ENCODE measurements around the gene LHFPL6.

LHFPL6 gene

DNA sequence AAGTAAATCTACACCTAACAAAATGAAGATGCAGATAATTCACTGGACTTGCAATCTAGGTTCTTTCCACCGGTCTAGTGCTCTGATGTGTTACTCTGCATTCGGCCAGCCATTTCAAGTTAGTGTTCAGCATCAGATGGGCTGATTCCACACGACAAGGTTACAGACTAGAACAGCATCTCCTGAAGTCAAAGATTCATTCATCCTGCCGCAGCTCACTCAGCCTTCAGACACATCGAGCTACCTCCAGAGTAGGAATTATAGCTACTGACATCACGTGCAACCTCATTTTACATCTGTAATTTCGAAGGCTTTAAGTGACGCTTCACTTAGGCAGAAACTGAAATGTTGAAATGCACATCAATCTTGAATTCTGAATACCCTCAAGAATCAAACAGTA is 76.5 kb downstream of the LHFPL6 start:
- H3K4me3 ChIP-seq (replicated peaks; ENCODE audit: low read depth, low read length): no peak overlapping the region
- TF ChIP-seq, protein P1, sequence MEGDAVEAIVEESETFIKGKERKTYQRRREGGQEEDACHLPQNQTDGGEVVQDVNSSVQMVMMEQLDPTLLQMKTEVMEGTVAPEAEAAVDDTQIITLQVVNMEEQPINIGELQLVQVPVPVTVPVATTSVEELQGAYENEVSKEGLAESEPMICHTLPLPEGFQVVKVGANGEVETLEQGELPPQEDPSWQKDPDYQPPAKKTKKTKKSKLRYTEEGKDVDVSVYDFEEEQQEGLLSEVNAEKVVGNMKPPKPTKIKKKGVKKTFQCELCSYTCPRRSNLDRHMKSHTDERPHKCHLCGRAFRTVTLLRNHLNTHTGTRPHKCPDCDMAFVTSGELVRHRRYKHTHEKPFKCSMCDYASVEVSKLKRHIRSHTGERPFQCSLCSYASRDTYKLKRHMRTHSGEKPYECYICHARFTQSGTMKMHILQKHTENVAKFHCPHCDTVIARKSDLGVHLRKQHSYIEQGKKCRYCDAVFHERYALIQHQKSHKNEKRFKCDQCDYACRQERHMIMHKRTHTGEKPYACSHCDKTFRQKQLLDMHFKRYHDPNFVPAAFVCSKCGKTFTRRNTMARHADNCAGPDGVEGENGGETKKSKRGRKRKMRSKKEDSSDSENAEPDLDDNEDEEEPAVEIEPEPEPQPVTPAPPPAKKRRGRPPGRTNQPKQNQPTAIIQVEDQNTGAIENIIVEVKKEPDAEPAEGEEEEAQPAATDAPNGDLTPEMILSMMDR (IDR thresholded peaks at IDR 0.05; ENCODE audit: low read depth, low read length, missing control alignments): no peak
- DNase-seq (ENCODE audit: extremely low read depth, low read depth): no peak

DNA sequence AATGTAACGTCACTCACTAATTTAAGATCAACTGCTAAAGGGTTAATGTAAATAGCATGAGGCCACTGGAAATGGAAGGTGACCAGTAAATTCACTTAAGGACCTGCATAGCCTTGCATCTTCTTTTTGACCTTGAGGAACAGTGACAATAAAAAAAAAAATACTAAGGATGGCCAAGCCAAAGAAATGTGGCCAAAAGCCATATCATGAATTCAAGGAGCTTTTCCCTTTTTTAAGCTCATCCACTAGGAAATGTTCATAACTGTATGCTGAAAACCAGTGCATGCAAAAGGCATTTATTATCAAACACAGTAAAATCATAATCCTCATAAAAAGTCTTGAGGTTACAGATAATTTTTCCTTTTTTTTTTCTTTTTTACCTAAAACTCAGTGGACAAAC is 77.5 kb downstream of the LHFPL6 start:
- no peak overlapping the region for H3K4me3 ChIP-seq (replicated peaks; ENCODE audit: low read depth, low read length)
- TF ChIP-seq, protein P1 (IDR thresholded peaks at IDR 0.05; ENCODE audit: low read depth, low read length, missing control alignments): no peak
- DNase-seq (ENCODE audit: extremely low read depth, low read depth): no peak

DNA sequence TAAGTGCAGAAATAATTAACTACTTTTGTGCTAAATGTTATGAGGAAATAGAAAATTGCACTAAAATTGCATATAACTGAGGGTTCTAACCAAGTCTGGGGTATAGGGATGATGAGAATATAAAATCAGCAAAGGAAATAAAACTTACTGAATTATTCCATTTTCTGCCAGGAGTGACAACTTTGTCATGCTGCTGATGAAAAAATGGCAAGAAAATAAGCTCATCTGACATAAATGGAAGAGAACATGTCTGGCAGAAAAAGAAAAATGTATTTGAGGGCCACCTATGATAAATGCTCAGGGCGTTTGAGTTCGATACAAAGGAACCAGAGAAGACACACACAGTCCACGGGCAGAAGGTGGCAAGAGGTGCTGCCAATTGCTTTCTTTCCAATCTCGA is 78.2 kb downstream of the LHFPL6 start:
- no peak overlapping the region for H3K4me3 ChIP-seq (replicated peaks; ENCODE audit: low read depth, low read length)
- DNase-seq (ENCODE audit: extremely low read depth, low read depth): no peak
- TF ChIP-seq, protein P1 (IDR thresholded peaks at IDR 0.05; ENCODE audit: low read depth, low read length, missing control alignments): no peak

DNA sequence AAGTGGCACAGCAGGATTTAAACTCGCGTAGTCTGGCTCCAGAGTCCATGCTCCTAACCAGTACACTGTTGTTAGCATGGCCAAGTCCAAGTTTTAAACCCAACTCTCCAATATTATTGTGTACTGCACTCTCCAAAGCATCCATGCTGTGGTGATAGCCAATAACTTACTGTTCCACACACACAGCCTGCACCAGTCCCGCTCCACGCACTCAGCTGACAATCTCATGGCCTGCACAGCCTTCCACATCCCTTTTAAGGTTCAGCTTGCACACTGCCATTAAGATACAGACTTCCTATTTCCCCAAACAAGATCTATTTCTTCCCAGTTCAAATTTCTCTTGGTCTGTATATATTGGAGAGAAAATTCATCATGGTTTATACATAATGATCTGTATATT is 80.7 kb downstream of the LHFPL6 start:
- H3K4me3 ChIP-seq (replicated peaks; ENCODE audit: low read depth, low read length): no peak overlapping the region
- TF ChIP-seq, protein P1 (IDR thresholded peaks at IDR 0.05; ENCODE audit: low read depth, low read length, missing control alignments): no peak
- no peak for DNase-seq (ENCODE audit: extremely low read depth, low read depth)

DNA sequence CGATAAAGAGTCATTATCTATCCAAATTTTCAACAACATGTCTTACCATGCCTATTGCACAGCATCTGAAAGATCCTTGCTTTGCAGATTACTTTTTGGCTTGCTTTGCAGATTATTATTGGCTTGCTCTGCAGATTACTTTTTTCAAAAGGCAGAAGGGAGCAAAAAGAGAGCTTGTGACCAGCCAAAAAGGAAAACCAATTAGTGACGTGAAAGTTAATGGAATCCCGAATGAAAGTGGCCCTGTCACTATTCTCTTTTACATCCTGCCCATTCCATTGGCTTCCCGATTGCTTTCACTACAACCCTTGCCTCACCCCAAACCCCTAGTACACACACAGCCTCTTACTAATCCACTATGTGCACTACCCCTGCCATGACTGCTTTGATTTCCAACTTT is 81.3 kb downstream of the LHFPL6 start:
- TF ChIP-seq, protein P1 (IDR thresholded peaks at IDR 0.05; ENCODE audit: low read depth, low read length, missing control alignments): no peak
- no peak for DNase-seq (ENCODE audit: extremely low read depth, low read depth)
- no peak overlapping the region for H3K4me3 ChIP-seq (replicated peaks; ENCODE audit: low read depth, low read length)

DNA sequence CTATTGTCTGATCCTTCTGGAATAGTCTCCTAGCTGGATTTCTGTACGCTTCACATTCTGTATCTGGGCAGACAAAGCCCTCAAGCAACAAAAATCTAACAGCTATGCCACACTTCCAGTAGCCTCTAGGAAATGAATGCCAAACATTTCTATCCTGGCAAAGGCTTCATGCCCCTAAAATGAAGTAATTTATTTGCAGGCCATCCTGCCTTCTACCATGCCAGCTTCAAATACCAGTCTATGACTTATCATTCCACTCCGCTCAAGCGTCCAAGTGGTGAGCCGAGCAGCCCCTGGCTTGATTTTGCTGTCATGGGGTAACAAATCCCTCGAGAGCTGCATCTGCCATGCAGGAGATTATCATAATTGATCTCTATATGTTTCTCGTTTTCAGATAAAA is 86.9 kb downstream of the LHFPL6 start:
- no peak overlapping the region for H3K4me3 ChIP-seq (replicated peaks; ENCODE audit: low read depth, low read length)
- TF ChIP-seq, protein P1 (IDR thresholded peaks at IDR 0.05; ENCODE audit: low read depth, low read length, missing control alignments): no peak
- no peak for DNase-seq (ENCODE audit: extremely low read depth, low read depth)

DNA sequence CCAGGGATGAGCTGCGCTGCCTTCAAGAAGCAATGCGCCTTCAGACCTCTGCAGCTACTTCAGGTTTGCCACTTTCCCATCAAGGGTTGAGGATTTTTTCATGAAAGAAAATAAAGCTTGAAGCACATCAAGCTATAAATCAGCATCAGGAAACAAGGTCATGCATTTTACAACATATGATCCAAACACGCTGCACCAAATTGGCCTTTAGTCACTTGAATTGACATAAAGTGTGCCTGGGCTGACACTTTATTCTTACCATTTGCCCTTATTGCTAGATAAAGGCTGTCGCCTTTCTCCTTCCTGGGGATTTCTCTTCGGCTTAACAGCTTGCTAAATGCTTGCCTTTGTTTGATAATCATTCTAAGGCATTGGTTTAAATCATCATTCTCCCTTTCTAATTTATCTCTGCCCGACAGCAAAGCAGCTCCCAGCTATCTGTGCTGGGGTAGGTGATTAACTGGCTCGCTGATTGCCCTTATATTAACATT is 87.7 kb downstream of the LHFPL6 start:
- no peak for DNase-seq (ENCODE audit: extremely low read depth, low read depth)
- TF ChIP-seq, protein P1 (IDR thresholded peaks at IDR 0.05; ENCODE audit: low read depth, low read length, missing control alignments): no peak
- no peak overlapping the region for H3K4me3 ChIP-seq (replicated peaks; ENCODE audit: low read depth, low read length)

All from HFF-Myc (cell line).